Activated T-cell treated with anti-CD3 and anti-CD28 coated beads for 1 hour (primary cell): ENCODE measurements around the gene THADA.

ENCODE experiments used
- DNase-seq: peaks from one replicate; pipeline ENCODE4 v3.0.0-alpha.2; 2020; ENCODE audit warnings: low read depth

Gene THADA

DNA sequence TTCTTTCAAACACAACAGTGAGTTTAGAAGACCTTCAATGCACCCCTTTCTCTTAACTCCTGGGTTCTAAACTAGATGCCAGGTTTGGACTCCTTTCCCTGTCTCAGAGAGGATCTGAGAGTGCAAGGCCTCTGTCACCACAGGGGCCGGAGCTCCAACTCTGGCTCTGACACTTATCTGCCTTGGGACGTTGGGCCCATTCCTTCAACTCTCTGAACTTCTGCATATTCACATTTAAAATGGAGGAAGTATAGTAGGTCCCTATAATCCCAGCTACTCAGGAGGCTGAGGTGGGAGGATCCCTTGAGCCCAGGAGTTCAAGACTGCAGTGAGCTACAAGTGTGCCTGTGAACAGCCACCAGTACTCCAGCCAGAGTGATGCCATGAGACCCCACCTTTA is 325.4 kb downstream of the THADA start:
- no peak for DNase-seq

DNA sequence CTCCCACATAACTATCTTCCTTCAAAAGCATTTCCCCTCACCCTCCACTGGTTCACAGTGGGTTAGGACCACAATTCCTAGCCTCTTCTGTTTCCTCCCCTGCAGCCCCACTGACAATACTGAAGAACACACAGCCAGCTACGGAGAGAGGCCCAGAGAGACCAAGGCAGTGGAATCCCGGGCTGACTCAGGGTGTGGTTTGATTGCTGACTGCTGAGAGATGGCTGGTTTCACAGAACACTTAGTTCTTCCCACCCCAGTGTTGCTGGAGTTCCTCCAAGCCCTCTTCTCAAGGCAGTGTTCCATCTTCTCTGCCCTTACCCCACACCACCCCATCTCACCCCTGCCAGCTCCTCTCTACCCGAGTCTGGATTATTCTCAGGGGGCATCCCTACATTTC is 326.1 kb downstream of the THADA start:
- no peak for DNase-seq

DNA sequence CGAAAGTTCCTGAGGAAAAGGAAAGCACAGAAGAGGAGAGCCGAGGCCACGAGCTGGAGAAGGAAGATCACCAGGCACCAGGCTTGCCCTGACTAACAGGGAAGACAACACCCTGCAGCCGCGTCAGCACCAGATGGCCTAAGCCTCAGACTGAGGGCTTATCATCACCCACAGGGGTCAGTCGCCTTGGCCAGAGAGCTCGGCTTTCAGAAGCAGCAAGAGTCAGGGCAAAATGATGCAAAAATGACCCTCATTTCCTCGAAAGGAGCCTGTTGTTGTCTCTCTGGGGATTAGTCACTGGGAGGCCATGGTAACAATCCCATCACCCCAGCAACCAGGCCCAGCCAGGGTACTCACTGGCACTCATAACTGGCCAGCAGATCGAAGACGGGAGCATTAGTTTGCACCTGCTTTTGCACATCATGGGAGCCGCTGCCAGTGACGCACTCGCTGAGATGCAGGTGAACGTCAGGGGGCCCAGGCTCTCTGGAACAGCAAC is 326.7 kb downstream of the THADA start:
- no peak for DNase-seq

DNA sequence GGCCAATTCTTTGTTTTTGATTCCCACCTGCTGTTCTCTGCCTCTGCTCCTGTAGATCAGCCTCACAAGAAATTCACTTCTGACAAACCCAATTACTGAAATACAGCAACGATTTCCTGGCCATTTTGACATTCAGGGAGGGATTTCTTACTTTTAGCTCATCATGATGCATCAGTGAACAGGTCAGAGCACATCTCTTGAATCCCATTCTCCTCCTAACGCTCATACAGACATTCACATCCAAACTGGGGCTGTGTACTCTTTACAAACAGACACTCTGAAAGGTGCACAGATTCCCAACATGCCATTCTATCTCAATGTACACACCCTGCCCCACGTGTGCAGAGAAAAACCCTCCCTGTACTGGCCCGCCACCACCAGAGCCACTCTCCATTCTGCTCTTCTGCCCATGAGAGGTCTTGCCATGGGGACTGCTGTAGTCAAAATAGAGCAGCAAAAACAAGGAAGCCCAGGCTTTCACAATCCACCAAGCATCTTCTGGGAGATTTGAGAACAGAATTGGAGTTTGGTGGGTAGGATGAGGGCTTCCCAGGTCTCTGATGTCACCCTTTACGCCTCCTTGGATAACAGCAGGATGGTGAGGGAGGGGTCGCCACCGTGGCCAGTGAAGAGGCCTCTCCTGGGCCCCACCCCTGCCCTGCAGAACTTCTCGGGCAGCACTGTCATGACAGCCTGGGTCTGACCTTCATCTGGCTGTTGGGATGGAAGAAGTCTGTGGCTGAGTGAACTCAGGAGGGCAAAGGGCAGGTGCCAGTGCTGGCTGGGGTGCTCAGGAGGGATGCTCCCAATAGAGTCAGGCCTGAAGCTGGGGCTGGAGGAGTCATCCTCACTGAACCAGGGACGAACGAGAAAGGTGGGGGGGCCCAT is 327.5 kb downstream of the THADA start:
- DNase-seq: no peak

DNA sequence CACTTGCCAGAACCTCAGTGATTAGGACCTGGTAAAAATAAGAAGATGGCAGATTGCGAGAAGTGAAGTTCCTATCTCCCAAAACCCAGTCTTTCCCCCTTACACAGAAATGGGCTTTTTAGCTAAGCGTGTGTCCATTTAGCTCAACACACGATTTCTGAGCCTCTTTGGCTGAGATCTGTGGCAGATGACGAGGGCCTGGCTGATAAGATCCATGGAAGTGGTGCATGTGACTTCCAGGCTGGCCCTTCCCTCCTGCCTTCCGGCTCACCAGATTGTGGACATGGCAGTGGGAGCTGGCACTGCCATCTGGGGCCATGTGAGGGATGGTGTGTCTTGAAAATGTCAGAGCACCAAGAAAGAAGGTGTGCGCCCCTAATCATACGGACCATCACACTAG is 328.5 kb downstream of the THADA start:
- no peak for DNase-seq

DNA sequence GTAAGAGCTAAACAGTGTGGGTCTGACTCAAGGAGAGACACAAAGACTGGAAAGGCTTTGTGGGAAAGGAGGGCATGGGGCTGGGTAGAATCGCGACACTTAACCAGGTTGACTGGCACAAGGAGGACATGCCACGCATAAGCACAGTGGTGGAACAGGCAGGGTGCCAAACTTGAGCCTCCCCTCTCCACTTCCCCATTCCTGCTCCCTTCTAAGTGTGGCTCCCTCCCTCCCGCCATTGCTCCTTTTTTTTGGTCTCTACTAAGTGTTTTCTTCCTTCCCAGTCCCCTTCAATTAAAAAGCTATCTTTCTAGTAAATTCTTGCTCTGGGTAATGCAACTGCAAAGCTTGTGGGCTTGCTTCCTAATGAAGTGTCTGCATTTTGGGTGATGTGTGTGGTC is 329.1 kb downstream of the THADA start:
- no peak for DNase-seq

DNA sequence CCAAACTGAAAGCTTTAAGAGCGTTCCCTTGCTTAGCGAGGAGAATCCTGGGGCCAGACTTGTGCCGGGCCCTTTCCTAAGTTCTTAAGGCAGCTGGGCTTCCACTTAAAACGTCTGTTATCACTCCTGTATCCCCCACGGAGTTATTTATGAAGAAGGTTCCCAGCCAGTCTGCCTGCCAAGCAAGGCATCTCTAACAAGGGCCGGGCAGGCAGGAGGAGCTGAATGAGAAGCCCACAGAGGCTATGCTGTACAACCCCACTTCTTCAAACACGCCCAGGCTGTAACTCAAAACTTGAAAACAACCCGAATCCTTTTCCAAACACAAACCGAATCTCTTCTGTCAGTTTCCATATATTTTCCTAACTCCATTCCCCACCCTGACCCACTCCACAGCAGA is 330.4 kb downstream of the THADA start:
- no peak for DNase-seq

DNA sequence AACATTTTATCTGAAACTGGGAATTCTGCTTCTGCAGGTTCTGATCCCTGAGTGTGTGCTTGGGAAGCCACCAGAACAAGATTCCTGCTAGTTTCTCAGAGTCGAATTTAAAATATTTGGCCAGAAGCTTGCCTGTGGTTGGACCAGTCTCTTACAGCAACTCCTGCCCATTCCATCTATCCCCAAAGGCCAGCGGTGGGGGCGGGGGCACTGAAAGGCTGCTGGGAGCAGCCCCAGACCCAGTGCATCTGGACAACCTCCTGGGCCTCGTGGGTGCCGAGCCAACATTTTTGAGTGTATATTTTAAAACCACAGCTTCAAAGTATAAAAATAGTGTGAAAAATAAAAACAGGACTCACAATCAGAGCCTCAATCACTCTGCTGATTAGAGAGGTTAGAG is 330.8 kb downstream of the THADA start:
- DNase-seq: no peak

DNA sequence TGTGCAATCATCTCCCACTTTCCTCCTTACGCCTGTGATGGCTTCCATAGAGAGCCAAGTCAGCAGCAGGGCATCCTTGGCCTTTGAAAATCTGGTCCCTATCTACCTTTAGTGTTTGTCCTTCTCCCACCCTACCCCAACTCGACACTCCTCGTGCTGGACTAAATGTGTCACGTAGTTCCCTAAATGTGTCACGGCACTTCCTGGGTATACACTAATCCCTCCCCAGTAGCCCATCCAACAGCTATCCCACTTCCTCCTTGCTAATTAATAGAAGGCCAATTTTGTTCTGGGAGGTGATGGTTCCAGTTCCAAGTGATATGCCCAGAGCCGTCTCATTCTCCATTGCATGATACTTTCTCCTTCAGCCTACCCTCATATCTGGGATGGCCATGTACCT is 332.9 kb downstream of the THADA start:
- DNase-seq: no peak

DNA sequence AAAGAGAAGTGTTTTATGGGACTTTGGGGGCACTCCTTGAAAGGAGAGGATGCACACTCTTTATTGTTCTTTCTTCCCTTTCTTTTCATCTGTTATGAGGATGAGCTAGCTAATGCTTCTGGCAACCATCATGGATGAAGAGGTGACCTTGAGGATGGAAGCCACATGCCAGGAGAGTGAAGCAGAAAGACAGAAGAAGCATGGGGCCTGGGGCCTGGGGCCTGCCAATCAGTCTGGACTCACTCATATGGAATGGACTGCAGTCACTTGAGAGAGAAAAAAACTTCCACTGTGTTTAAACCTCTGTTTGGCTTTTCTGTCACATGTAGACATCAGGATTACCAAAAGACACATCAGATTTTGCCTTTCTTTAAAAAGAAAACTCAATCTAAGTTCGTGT is 333.6 kb downstream of the THADA start:
- no peak for DNase-seq

DNA sequence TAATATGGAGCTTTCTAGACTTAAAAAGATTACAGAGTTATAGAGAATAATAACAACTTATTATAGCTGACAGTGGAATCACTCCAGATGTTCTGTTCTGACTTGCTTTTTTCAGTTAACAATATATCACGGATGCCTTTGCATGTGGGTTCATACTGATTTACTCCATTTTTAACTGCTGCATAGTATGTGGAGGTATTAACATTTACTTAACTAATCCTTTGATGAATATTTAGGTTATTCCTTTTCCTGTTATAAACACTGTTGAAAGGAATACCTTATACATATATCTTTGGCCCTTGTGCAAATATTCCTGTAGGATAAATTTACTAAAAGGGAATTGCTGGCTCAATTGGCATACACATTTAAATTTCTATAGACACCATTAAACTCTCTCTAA is 336.3 kb downstream of the THADA start:
- no peak for DNase-seq

DNA sequence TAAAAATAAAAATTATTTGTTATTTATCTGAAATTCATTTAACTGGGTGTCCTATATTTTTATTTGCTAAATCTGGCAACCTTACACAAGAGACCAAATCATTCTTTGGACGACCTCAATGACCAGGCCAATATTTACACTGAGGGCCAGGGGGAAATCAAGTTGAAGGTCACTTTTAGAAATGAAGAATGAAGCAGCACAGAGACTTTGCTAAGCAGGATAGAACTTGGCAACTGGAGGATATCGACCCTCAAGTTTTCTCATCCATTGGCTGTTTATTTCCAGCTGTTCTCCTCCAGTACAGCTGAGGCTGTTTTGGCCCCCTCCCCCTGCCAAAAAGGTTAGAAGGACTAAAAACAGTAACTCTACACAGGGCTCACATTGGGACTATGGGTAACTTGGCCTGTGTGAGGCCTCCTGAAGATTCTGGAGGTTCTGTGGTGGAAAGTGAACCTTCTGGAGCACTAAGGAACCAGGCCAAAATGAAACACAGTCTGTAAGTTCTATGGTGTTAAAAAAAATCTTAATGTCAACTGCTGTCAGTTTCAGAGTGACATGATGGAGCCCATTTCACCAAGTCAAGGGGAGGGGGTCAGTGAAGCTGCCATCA is 337.2 kb downstream of the THADA start:
- no peak for DNase-seq

DNA sequence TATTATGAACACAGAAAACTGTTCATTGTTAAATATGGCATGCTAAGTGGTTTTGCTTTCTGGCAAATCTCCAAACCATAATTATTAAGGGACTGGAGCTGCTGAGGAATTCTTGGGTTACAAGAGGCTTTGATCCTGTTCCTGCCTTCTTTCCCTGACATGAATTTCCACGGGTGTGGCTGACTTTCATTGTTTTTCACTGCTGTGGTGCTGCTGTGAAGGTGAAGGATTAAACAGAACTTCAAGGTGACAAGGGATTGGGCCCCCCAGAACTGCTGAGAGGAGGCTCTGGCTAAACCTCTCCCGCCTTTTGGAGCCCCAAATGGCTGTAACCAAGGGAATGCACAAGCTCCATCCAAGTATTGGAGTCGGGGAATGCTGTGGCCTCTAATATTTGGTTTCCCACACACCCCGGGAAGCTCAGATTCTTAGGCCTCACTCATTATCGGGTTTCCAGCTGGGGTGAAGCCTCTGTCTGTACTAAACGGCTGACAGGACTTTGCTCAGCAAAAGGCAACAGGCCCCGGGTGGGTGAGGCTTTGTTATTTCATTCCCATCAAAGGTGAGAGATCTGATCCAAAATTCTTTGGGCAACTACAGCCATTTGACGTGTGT is 340.4 kb downstream of the THADA start:
- DNase-seq: no peak

DNA sequence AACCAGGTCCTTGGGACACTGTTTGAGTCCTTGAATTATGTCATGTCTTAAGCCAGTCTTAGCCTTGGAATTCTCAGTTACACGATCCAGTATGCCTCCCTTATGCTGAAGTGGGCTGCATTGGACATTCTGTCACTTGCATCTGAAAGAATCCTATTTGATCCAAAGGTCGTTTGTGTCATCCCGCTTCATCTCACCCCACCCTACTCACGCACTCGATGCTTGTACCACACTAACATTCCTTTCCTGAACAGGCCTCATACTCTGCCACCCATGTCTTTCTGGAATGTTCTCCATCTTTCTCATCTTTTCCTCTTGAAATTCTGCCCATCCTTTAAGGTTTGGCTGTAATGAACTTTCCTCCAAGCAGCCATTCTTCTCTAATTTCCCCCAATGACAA is 341.5 kb downstream of the THADA start:
- DNase-seq: no peak

DNA sequence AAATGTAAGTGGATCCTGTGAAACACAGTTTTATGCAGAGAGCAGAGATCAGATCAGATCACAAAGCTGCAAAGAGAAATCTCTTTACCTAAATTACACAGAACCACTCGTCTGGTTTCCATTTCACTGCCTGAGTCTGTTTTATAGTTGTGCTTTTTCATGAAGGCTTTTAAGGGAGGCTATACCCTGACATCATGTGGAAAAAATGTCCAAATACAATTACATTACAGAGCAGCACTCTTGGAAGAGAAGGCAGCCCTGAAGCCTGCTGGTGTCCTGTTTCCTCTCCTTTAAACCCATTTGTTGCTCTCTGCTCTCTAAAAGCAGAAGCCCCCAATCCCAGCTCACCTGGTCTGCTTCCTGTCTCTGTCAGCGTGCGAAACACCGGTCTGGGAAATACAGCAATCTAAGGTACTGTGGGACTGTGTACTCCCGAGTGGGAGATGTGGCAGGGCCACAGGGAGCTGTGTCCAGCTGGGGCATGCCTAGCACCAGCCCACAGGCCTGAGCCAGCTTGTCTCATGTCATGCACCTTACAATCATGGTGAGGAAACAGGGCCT is 344.6 kb downstream of the THADA start:
- DNase-seq: no peak

DNA sequence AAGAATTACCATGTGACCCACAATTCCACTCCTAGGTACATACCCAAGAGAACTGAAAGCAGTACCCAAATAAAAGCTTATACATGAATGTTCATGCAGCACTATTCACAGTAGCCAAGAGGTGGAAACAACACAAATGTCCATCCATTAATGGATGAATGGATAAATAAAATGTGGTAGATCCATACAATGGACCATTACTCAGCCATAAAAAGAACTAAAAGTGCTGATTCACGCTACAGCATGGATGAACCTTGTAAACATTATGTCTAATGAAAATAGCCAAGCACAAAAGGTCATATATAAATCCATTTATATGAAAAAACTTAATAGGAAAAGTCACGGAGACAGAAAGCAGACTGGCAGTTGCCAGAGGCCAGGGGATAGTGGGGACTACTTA is 345.8 kb downstream of the THADA start:
- DNase-seq: no peak

DNA sequence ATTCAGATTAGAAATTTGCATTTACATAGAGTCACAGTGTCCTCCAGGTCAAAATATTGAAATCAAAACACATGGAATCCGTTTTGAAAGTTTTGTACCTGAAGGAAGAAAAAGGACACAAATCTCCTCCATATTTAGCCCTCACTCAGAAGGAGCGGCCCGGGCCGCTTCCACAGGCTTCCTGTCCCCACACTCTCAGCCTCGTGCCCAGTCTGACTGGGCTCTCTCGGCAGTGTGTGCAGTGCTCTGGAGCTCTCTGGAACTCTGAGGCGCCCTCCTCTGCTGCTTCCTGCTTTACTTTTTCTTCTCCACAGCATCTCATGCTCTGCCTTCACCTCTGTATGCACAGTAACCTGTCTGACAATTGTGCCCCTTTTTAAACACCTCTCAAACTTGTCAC is 347.2 kb downstream of the THADA start:
- no peak for DNase-seq

DNA sequence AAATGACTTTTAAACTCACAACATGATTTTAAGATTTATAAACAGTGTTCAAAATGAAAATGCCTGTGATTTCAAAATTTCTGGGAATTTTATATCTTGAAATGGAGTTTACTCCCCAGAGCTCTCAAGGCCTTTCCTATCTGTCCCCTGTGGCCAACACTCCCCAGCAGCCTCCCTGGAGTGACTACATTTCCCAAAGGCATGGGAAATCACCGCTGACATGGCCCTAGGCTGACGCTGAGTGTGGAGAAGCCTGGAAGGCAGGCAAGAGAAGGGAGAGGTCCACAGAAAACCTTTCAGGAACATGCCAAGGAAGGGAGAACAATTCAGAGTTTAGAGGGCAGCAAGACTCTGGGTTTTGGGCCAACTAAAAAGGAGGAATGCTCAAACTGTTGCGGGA is 349.2 kb downstream of the THADA start:
- DNase-seq: no peak

DNA sequence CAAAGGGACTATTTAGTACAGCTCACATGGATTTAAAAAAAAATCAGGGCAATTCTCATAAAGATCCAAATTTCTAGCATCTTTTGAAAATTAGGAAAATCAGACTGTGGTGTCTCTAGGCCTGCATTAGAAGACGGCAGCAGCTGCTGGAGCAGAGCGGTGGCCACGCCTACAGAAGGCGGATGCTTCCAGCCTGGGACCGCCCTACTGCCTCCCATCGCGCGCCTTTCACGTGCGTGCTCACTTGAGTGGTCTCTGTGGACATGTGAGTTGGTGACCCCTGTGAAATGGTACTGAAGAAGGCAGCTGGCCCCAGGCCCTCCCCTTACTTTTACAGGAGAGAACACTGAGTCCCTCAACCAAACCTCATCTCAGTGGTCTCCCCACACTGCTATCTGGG is 354.3 kb downstream of the THADA start:
- no peak for DNase-seq

DNA sequence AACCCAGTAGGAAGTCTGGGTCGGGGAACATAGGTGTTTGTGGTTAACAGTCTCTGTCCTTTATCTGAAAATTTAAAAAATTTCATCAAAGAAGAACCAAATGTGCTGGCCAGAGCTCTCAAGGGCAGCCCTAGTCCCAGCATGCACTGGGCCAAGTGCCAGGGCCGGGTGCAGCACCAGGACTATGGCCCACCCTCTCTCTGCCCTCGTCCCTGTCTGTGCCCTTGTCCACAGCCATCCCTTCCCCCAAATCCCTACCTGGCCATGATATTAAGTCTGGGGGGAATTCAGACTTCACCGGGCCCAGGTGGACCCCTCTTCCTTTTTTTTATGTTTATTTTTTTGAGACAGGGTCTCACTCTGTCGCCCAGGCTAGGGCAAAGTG is 355.1 kb downstream of the THADA start:
- DNase-seq: no peak

DNA sequence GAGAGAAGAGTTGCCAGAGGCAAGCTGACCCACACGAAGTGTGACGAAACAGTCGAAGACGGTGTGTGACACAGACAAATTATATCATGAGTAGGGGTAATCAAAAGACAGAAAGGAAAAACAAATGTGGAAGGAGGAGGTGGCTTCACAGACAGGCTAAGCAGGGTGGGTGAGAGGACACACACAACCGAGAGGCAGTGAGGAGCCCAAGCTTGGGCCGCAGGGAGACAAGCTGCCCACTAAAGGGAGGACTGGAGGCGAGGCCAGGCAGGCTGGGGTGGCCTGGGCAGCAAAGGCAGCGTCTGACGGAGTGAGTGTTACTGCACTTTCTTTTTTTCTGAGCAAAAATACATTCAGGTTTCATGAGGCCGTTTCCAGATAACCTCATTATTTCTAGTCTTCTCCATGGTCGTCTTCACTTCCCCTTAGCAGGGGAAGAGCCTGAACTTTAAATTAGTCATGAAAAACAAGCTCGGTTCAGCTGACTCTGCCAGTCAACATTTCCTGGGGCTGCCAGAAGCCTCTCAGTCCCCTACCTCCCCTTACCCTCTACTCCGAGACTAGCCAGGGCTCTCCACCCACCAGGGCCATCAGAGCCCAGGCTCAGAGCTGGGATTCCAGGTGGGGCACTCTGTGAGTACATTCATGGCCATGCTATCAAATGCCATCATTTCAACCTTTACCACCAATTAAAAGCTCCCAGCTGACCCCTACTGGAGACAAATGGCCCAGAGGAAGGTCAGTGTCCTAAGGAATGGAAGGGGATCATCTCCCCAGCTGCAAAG is 355.7 kb downstream of the THADA start:
- no peak for DNase-seq

DNA sequence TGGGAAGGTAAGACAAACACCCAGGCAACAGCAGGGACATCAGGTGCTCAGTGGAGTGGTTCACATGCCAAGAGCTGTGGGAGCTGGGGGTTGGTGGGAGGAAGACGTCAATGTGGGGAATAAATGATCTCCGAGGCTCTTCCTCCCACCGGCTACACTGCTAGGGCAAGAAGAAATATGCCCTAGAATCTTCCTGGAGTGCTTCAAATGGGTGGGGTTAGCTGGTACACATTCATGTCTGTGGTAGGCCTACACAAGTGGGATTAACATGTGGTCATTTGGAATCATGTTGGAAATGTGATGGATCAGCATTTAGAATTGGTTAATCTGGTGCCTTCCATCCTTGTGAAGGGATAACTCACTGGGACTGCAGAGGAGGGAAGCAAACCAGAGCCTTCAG is 357.0 kb downstream of the THADA start:
- no peak for DNase-seq
